Heart left ventricle (tissue), 16 donors: ENCODE data around the gene SETDB2. TPM values are rescaled to one million over a fixed set of nuclear protein-coding genes. Genes with fewer than 3 reads are reported as not detected.
A peak's percentile ranks its signal among the peaks of the same experiment; 100 is the strongest.

ENCODE experiments used
- ATAC-seq, 4 donors: fragments of 200-7000 bp; cut with Tn5 transposase; one replicate each; pipeline ENCODE4 v1.9.1; 2020 to 2022; ENCODE audit warnings: moderate library complexity in 4 of 4, mild to moderate bottlenecking in 3 of 4, moderate number of reproducible peaks in 1 of 4
- DNase-seq, 5 donors: peaks; one replicate each; pipeline ENCODE4 v3.0.0-alpha.2; 2020
- H3K27ac ChIP-seq, 12 donors: fragments of 200-600 bp; sonication (generic) in 4 of 12; one replicate each; pipeline versions ENCODE4 v1.5.0 to v1.8.0; 2016 to 2022; ENCODE audit warnings: mild to moderate bottlenecking in 2 of 12
- H3K27me3 ChIP-seq, 9 donors: fragments of 200-600 bp; sonication (generic) in 2 of 9; one replicate each; pipeline versions ENCODE4 v1.5.1 to v1.8.0; 2016 to 2022; ENCODE audit warnings: mild to moderate bottlenecking in 3 of 9
- H3K36me3 ChIP-seq, 9 donors: fragments of 200-600 bp; sonication (generic) in 2 of 9; one replicate each; pipeline versions ENCODE4 v1.5.0 to v1.8.0; 2018 to 2022; ENCODE audit warnings: mild to moderate bottlenecking in 2 of 9
- H3K4me1 ChIP-seq, 12 donors: fragments of 200-600 bp; sonication (generic) in 4 of 12; one replicate each; pipeline versions ENCODE4 v1.5.0 to v1.8.0; 2016 to 2022; ENCODE audit warnings: mild to moderate bottlenecking in 3 of 12
- H3K4me3 ChIP-seq, 12 donors: fragments of 200-600 bp; sonication (generic) in 4 of 12; one replicate each; pipeline versions ENCODE4 v1.5.0 to v1.8.0; 2017 to 2022; ENCODE audit warnings: mild to moderate bottlenecking in 9 of 12, moderate library complexity in 4 of 12
- H3K9me3 ChIP-seq, 12 donors: fragments of 200-600 bp; sonication (generic) in 4 of 12; one replicate each; pipeline versions ENCODE4 v1.5.0 to v1.8.0; 2016 to 2022; ENCODE audit warnings: mild to moderate bottlenecking in 1 of 12
- CTCF ChIP-seq, 12 donors: fragments of 200-600 bp; sonication (generic) in 4 of 12; IDR thresholded peaks; one replicate each; pipeline versions ENCODE4 v1.5.0 to v1.8.0; 2018 to 2022; ENCODE audit warnings: antibody characterized with exemption in 12 of 12, mild to moderate bottlenecking in 5 of 12
- POLR2A ChIP-seq, 2 donors: fragments of 450-650 bp; IDR thresholded peaks; one replicate each; pipeline ENCODE4 v1.6.1; 2017; ENCODE audit warnings: antibody characterized with exemption in 2 of 2, mild to moderate bottlenecking in 2 of 2, moderate library complexity in 2 of 2
- WGBS, 4 donors: extraction: QIAGEN DNeasy Blood & Tissue Kit in 2 of 4; methylation state at CpG; one replicate each; pipeline versions ENCODE4 v1.1.5 to v1.1.7; 2013 to 2018; 5-methylcytosine and 5-hydroxymethylcytosine counted together
- intact Hi-C, 10 donors: fragments of 100-400 bp; cut with DNase I; formaldehyde crosslinking; loops; one replicate each; pipeline versions ENCODE4 v1.11.1 to v1.14.2; 2022
- polyA plus RNA-seq, 2 donors: library from polyadenylated mRNA; stranded (reverse); fragments of 200-250 nt; gene quantifications; one replicate each; pipeline ENCODE4 v1.2.3, GENCODE V29; 2013
- total RNA-seq, 9 donors: library from RNA; depleted of rRNA in 2 of 9; stranded (reverse); fragments of >200 nt in 2 of 9; fragmentation: NEBNext Ultra II Directional in 3 of 9; extraction: Animal tissue kit (Norgen Biotek cat#: 25700) in 3 of 9; gene quantifications; one replicate each; pipeline versions ENCODE4 v1.1.0 to v1.2.4, GENCODE V29; 2016 to 2023
- donor health status: ischemic (EF 13 %, LVEDD 7.1; RV severe dilation, severe dysfunction).
- donor health status: healthy with polysubstance abuse.
- donor health status: DM: no; HTN: yes; CAD: no.
- donor health status: DM: no; HTN: no; CAD: no.
- donor health status: ischemic (EF 25% LVEDD 6.9; RV normal size, moderate dysfunction).
- donor health status: ischemic (EF 25% LVEDD 5.7; RV mildly dilated, moderate dysfunction).
- donor health status: healthy.
- donor health status: DM: yes; HTN: yes; CAD: no.
- donor health status: ischemic (EF 35%, LVEDD 5.7; RV mildly dilated, moderate dysfunction).
- donor health status: nonischemic (EF 11% LVEDD 7.7; RV severe dilation, severe dysfunction).
- donor health status: DM: yes; HTN: yes; CAD: no.
- donor health status: PGD.
- donor health status: ischemic (EF 29% LVEDD 5.4; RV normal size, mild dysfunction).
- donor health status: nonischemic (EF 23%, LVEDD 6.1; RV moderate dilation, normal function).

SETDB2 gene
- total and polyA plus RNA-seq, 11 donors = 3.7 to 19.8 (median 12.9) TPM

GRCh38 chr13:49532593-49532992, 88.5 kb downstream of the SETDB2 start:
- H3K4me3 ChIP-seq = no peak overlapping the region
- peaks cover 0 to 47% (median 18%) of the 10 kb centered on the region in 9 donors for H3K36me3 ChIP-seq
- H3K4me1 ChIP-seq = peaks cover 0 to 42% (median 2%) of the 10 kb centered on the region in 12 donors
- WGBS, 4 donors = 46 to 61% (median 53%) methylated on average over 1 of the region's 1 CpG
- peak overlapping the region in 7 of 12 donors; percentile 5 to 38 (median 28) for H3K27ac ChIP-seq
- no peaks in the 10 kb centered on the region for H3K9me3 ChIP-seq
- ATAC-seq = peak; percentile 34 to 51 (median 48)
- DNase-seq = no peak
- intact Hi-C loops = no loop called here
- TF ChIP-seq POLR2A (IDR thresholded peaks at IDR 0.05) = no peak
- no peak for TF ChIP-seq CTCF (IDR thresholded peaks at IDR 0.05)
- H3K27me3 ChIP-seq = no peaks in the 10 kb centered on the region

- ATAC-seq (no peak), DNase-seq (no peak)
- intact Hi-C loops = no loop called here
Observed at GRCh38 chr13:49533011-49533410, 88.9 kb downstream of the SETDB2 start.

GRCh38 chr13:49533591-49534269, 89.7 kb downstream of the SETDB2 start:
- peak overlapping the region in 2 of 12 donors; percentile 24 to 38 for H3K27ac ChIP-seq
- H3K4me3 ChIP-seq = no peak overlapping the region
- intact Hi-C loops = no loop called here
- H3K9me3 ChIP-seq = no peaks in the 10 kb centered on the region
- DNase-seq (no peak), ATAC-seq (no peak)
- H3K4me1 ChIP-seq = peaks cover 0 to 39% (median 3%) of the 10 kb centered on the region in 12 donors
- H3K27me3 ChIP-seq = no peaks in the 10 kb centered on the region
- TF ChIP-seq CTCF (IDR thresholded peaks at IDR 0.05) (no peak), POLR2A (IDR thresholded peaks at IDR 0.05) (no peak)
- H3K36me3 ChIP-seq = peaks cover 0 to 41% (median 7%) of the 10 kb centered on the region in 9 donors
- WGBS, 4 donors = 55 to 69% (median 64%) methylated on average over 7 of the region's 7 CpGs

More at GRCh38 chr13:49533011-49533410, 88.9 kb downstream of the SETDB2 start:
- no peaks in the 10 kb centered on the region for H3K27me3 ChIP-seq
- H3K4me3 ChIP-seq = no peak overlapping the region
- H3K27ac ChIP-seq = peak overlapping the region in 7 of 12 donors; percentile 5 to 38 (median 28)
- H3K9me3 ChIP-seq = no peaks in the 10 kb centered on the region
- TF ChIP-seq CTCF (IDR thresholded peaks at IDR 0.05) (no peak), POLR2A (IDR thresholded peaks at IDR 0.05) (no peak)
- H3K36me3 ChIP-seq = peaks cover 0 to 44% (median 14%) of the 10 kb centered on the region in 9 donors
- peaks cover 0 to 39% (median 2%) of the 10 kb centered on the region in 12 donors for H3K4me1 ChIP-seq

- ATAC-seq (peak in 3 of 4 donors; percentile 21 to 56 (median 49)), DNase-seq (no peak)
- Histone ChIP-seq H3K4me1 (peaks cover 0 to 49% (median 7%) of the 10 kb centered on the region in 12 donors), H3K27me3 (no peaks in the 10 kb centered on the region), H3K27ac (peak overlapping the region in 1 of 12 donors; percentile 63), H3K36me3 (peaks cover 0 to 54% (median 23%) of the 10 kb centered on the region in 9 donors), H3K9me3 (no peaks in the 10 kb centered on the region), H3K4me3 (no peak overlapping the region)
- no peak for TF ChIP-seq CTCF (IDR thresholded peaks at IDR 0.05)
- no peak for TF ChIP-seq POLR2A (IDR thresholded peaks at IDR 0.05)
- intact Hi-C loops = no loop called here
- 56 to 68% (median 59%) methylated on average over 7 of the region's 7 CpGs for WGBS, 4 donors
Observed at GRCh38 chr13:49536144-49536873, 92.2 kb downstream of the SETDB2 start.
